H1 (cell line): Measurements from ENCODE around the gene SCAMP3. TPM values are rescaled to one million over a fixed set of nuclear protein-coding genes. Genes with fewer than 3 reads are reported as not detected.

Experiments used
- CTCF ChIA-PET: fragments of 300-600 bp; sonication (Branson Sonifier 250); formaldehyde crosslinking; loops from one replicate; lab custom pipeline; 2021; ENCODE audit not compliant: partially characterized antibody; lab: Charles Lee
- POLR2A ChIA-PET: fragments of 300-600 bp; sonication (Branson Sonifier 250); formaldehyde crosslinking; loops from one replicate; lab custom pipeline; 2021; ENCODE audit warnings: inconsistent platforms; ENCODE audit not compliant: partially characterized antibody; lab: Charles Lee
- DNase-seq, 2 experiments: peaks; one replicate each; pipeline versions ENCODE4 v3.0.0 to v3.0.0-alpha.2; 2010 to 2022; ENCODE audit warnings: low spot score in 2 of 2, low read depth in 1 of 2, mixed read lengths in 1 of 2
- FAIRE-seq: peaks from 2 replicates; lab custom pipeline; 2011; peaks lifted over from hg19 to GRCh38; lab: Jason Lieb, UNC
- H2AFZ ChIP-seq: 2 replicates; pipeline ENCODE4 v1.8.1; 2012; ENCODE audit warnings: low read length, inconsistent platforms
- H2AK5ac ChIP-seq: 2 replicates; pipeline ENCODE4 v1.6.1; 2013; ENCODE audit warnings: low read depth, low read length
- H2BK120ac ChIP-seq: replicated peaks from 2 replicates; pipeline ENCODE3; 2013; ENCODE audit warnings: low read depth, low read length, inconsistent platforms
- H2BK12ac ChIP-seq: 2 replicates; pipeline ENCODE4 v1.6.1; 2013; ENCODE audit warnings: low read depth, low read length
- H2BK15ac ChIP-seq: 2 replicates; pipeline ENCODE4 v1.6.1; 2013; ENCODE audit warnings: low read length
- H2BK20ac ChIP-seq: 2 replicates; pipeline ENCODE4 v1.6.1; 2013; ENCODE audit warnings: low read length
- H2BK5ac ChIP-seq: 2 replicates; pipeline ENCODE4 v1.6.1; 2013; ENCODE audit warnings: low read depth, low read length
- H3K14ac ChIP-seq: 2 replicates; pipeline ENCODE4 v1.6.1; 2013; ENCODE audit warnings: inconsistent platforms; ENCODE audit not compliant: insufficient read length
- H3K18ac ChIP-seq: 2 replicates; pipeline ENCODE4 v1.6.1; 2013; ENCODE audit warnings: low read length; ENCODE audit errors: extremely low read depth
- H3K23ac ChIP-seq: 2 replicates; pipeline ENCODE4 v1.6.1; 2013; ENCODE audit warnings: inconsistent platforms; ENCODE audit not compliant: insufficient read length
- H3K23me2 ChIP-seq: 2 replicates; pipeline ENCODE4 v1.6.1; 2013; ENCODE audit warnings: low read depth, low read length
- H3K27ac ChIP-seq: 2 replicates; pipeline ENCODE4 v1.6.1; 2011; ENCODE audit warnings: low read depth, low read length, inconsistent platforms
- H3K27me3 ChIP-seq, 4 experiments: replicated peaks in 1 of 4; 1 replicate in 1 of 4; 2 replicates in 3 of 4; pipeline versions ENCODE4 v1.6.1 to v1.8.1; 2011 to 2013; ENCODE audit warnings: low read length in 3 of 4, mild to moderate bottlenecking in 3 of 4, inconsistent platforms in 2 of 4, mixed read lengths in 2 of 4, moderate library complexity in 1 of 4; ENCODE audit not compliant: control insufficient read depth in 3 of 4, insufficient read depth in 3 of 4; ENCODE audit errors: extremely low read depth in 1 of 4
- H3K36me3 ChIP-seq, 4 experiments: 2 replicates each; pipeline versions ENCODE4 v1.6.1 to v1.8.1; 2011 to 2013; ENCODE audit warnings: mild to moderate bottlenecking in 4 of 4, low read length in 3 of 4, moderate library complexity in 2 of 4, control low read depth in 1 of 4, inconsistent platforms in 1 of 4; ENCODE audit not compliant: insufficient read depth in 4 of 4, control insufficient read depth in 2 of 4
- H3K4ac ChIP-seq: replicated peaks from 2 replicates; pipeline ENCODE3; 2013; ENCODE audit warnings: low read length, low read depth, mixed read lengths, inconsistent platforms; ENCODE audit not compliant: insufficient read length
- H3K4me1 ChIP-seq, 4 experiments: replicated peaks in 1 of 4; 1 replicate in 1 of 4; 2 replicates in 3 of 4; pipeline versions ENCODE4 v1.6.1 to v1.8.1; 2011 to 2013; ENCODE audit warnings: low read length in 3 of 4, inconsistent platforms in 2 of 4, mixed read lengths in 1 of 4; ENCODE audit not compliant: insufficient read depth in 4 of 4, control insufficient read depth in 3 of 4
- H3K4me2 ChIP-seq, 2 experiments: 2 replicates each; pipeline versions ENCODE4 v1.6.1 to v1.8.1; 2011 to 2013; ENCODE audit warnings: low read depth in 2 of 2, low read length in 2 of 2, control low read depth in 1 of 2, inconsistent platforms in 1 of 2, mild to moderate bottlenecking in 1 of 2; ENCODE audit not compliant: insufficient read depth in 1 of 2
- H3K4me3 ChIP-seq, 4 experiments: fragments of 200-600, 300-600 bp in 1 of 4; sonication (generic), shearing (Covaris generic), sonication (Bioruptor Twin) in 1 of 4; 2 replicates each; pipeline versions ENCODE4 v1.5.1 to v1.8.1; 2011 to 2016; ENCODE audit warnings: low read length in 4 of 4, low read depth in 3 of 4, control low read depth in 2 of 4, inconsistent platforms in 2 of 4, mild to moderate bottlenecking in 2 of 4, mixed read lengths in 1 of 4, moderate library complexity in 1 of 4; ENCODE audit not compliant: insufficient read depth in 2 of 4; ENCODE audit errors: extremely low read depth in 1 of 4
- H3K56ac ChIP-seq: replicated peaks from 2 replicates; pipeline ENCODE3; 2013; ENCODE audit warnings: low read depth, mild to moderate bottlenecking, mixed read lengths, low read length, inconsistent platforms; ENCODE audit not compliant: insufficient read length
- H3K79me1 ChIP-seq: 2 replicates; pipeline ENCODE4 v1.6.1; 2013; ENCODE audit warnings: low read depth, low read length, control low read depth
- H3K79me2 ChIP-seq, 2 experiments: 2 replicates each; pipeline versions ENCODE4 v1.6.1 to v1.8.1; 2012 to 2013; ENCODE audit warnings: low read length in 2 of 2, mild to moderate bottlenecking in 2 of 2, inconsistent platforms in 1 of 2; ENCODE audit not compliant: insufficient read depth in 2 of 2, control insufficient read depth in 1 of 2
- H3K9ac ChIP-seq, 4 experiments: replicated peaks in 1 of 4; 1 replicate in 1 of 4; 2 replicates in 3 of 4; pipeline versions ENCODE4 v1.6.1 to v1.8.1; 2011 to 2013; ENCODE audit warnings: low read depth in 3 of 4, low read length in 3 of 4, control low read depth in 2 of 4, mild to moderate bottlenecking in 2 of 4, moderate library complexity in 2 of 4, inconsistent platforms in 1 of 4; ENCODE audit errors: extremely low read depth in 1 of 4
- H3K9me3 ChIP-seq, 2 experiments: 2 replicates each; pipeline versions ENCODE4 v1.6.1 to v1.8.1; 2012 to 2013; ENCODE audit warnings: mild to moderate bottlenecking in 2 of 2, moderate library complexity in 2 of 2, control low read depth in 1 of 2, inconsistent platforms in 1 of 2, low read depth in 1 of 2, low read length in 1 of 2, mixed read lengths in 1 of 2; ENCODE audit not compliant: insufficient read depth in 2 of 2
- H4K20me1 ChIP-seq, 2 experiments: replicated peaks in 1 of 2; 2 replicates each; pipeline versions ENCODE3 to v1.8.1; 2011 to 2013; ENCODE audit warnings: inconsistent platforms in 2 of 2, low read length in 2 of 2, mild to moderate bottlenecking in 1 of 2; ENCODE audit not compliant: insufficient read depth in 2 of 2, control insufficient read depth in 1 of 2
- H4K5ac ChIP-seq: 2 replicates; pipeline ENCODE4 v1.6.1; 2013; ENCODE audit warnings: low read length, low read depth, mixed read lengths, inconsistent platforms; ENCODE audit not compliant: insufficient read length
- H4K8ac ChIP-seq: 2 replicates; pipeline ENCODE4 v1.8.0; 2013; ENCODE audit warnings: mild to moderate bottlenecking, moderate library complexity, low read length, inconsistent platforms; ENCODE audit not compliant: insufficient read depth; ENCODE audit errors: extremely low read depth
- H4K91ac ChIP-seq: replicated peaks from 2 replicates; pipeline ENCODE3; 2013; ENCODE audit warnings: low read length, mixed read lengths, inconsistent platforms; ENCODE audit not compliant: insufficient read length
- ATF3 ChIP-seq: IDR thresholded peaks from 2 replicates; pipeline ENCODE4 v1.6.1; 2011; ENCODE audit warnings: low read depth, mild to moderate bottlenecking, low read length; ENCODE audit not compliant: insufficient read depth
- CBX5 ChIP-seq: fragments of 300-800, 300-1000 bp; sonication (generic); IDR thresholded peaks from 2 replicates; pipeline ENCODE4 v1.7.1; 2016; ENCODE audit warnings: antibody characterized with exemption, low read length, low read depth
- CEBPB ChIP-seq: IDR thresholded peaks from 2 replicates; pipeline ENCODE4 v1.6.1; 2012; ENCODE audit warnings: low read depth, low read length
- FOSL1 ChIP-seq: IDR thresholded peaks from 2 replicates; pipeline ENCODE4 v1.6.1; 2011; ENCODE audit warnings: mild to moderate bottlenecking, low read depth, low read length, moderate library complexity; ENCODE audit not compliant: insufficient read depth
- MAFK ChIP-seq: IDR thresholded peaks from 2 replicates; pipeline ENCODE4 v1.6.1; 2012; ENCODE audit warnings: low read depth, mild to moderate bottlenecking, improper control_type of control experiment, low read length
- POLR2A ChIP-seq, 2 experiments: IDR thresholded peaks; 1 replicate in 1 of 2; 2 replicates in 1 of 2; pipeline ENCODE4 v1.6.1; 2011; ENCODE audit warnings: low read depth in 2 of 2, low read length in 2 of 2, mild to moderate bottlenecking in 2 of 2; ENCODE audit errors: control extremely low read depth in 1 of 2
- RXRA ChIP-seq: IDR thresholded peaks from 2 replicates; pipeline ENCODE4 v1.6.1; 2011; ENCODE audit warnings: low read depth, mild to moderate bottlenecking, low read length, moderate library complexity; ENCODE audit not compliant: insufficient read depth
- SP4 ChIP-seq: IDR thresholded peaks from 2 replicates; pipeline ENCODE4 v1.6.1; 2012; ENCODE audit warnings: low read length, inconsistent platforms
- WGBS, 2 experiments: shearing (Covaris generic) in 1 of 2; methylation state at CpG; one replicate each; pipeline versions ENCODE4 v1.1.6 to v1.1.7; 2013 to 2015; ENCODE audit warnings: low lambda C conversion rate in 2 of 2, mixed read lengths in 2 of 2, inconsistent platforms in 1 of 2, low coverage in 1 of 2, missing lambda C conversion rate in 1 of 2; ENCODE audit not compliant: insufficient replicate concordance in 2 of 2, insufficient coverage in 1 of 2, insufficient read length in 1 of 2; ENCODE audit errors: extremely low coverage in 1 of 2, missing lambda C conversion rate in 1 of 2; 5-methylcytosine and 5-hydroxymethylcytosine counted together
- polyA plus RNA-seq, 7 experiments: library from polyadenylated mRNA; depleted of rRNA in 3 of 7; stranded (reverse) in 5 of 7; unstranded in 2 of 7; fragments of >200 nt in 5 of 7; fragments of 200-250 nt in 2 of 7; gene quantifications; 1 replicate in 5 of 7; 2 replicates in 1 of 7; 4 replicates in 1 of 7; pipeline versions ENCODE4 v1.2.1 to v1.2.3, GENCODE V29; 2011 to 2013; ENCODE audit warnings: missing spikeins in 2 of 7, mixed read lengths in 2 of 7
- total RNA-seq: library from RNA; stranded (reverse); fragmentation: NEBNext Ultra II Directional; extraction: Animal tissue kit (Norgen Biotek cat#: 25700); gene quantifications from 2 replicates; pipeline ENCODE4 v1.2.1, GENCODE V29; 2021
- TF ChIP-seq, protein P1 (sequence below), 3 experiments: IDR thresholded peaks; 1 replicate in 2 of 3; 2 replicates in 1 of 3; pipeline versions ENCODE4 v1.5.1 to v1.6.1; 2011; ENCODE audit warnings: low read length in 3 of 3, mild to moderate bottlenecking in 3 of 3, inconsistent platforms in 2 of 3, low read depth in 1 of 3, moderate library complexity in 1 of 3; ENCODE audit not compliant: insufficient read depth in 1 of 3; ENCODE audit errors: control extremely low read depth in 1 of 3

Gene SCAMP3
- total and polyA plus RNA-seq, 2 of the 8 experiments (the other 6 are each of a cell fraction or from before 2014, with no cell fraction given), result 48.9 to 143 TPM

GRCh38 chr1:155241069-155241679 lies 21.0 kb downstream of the SCAMP3 start:
- WGBS, 2 experiments, result 21% methylated on average over 4 of the region's 4 CpGs; no CpG with 5 or more reads in 1 of the 2 experiments
- H3K27me3 ChIP-seq, result peaks cover 0 to 10% (median 2%) of the 10 kb centered on the region in 4 experiments; a peak in 2 of 7 replicates
- H3K23me2 ChIP-seq, result peaks cover 5% of the 10 kb centered on the region; the same call in 1 of the 2 replicates
- no peaks in the 10 kb centered on the region for H3K9me3 ChIP-seq
- H3K18ac ChIP-seq, result no peak overlapping the region
- no peak overlapping the region for H3K56ac ChIP-seq
- no peak overlapping the region for H3K4ac ChIP-seq
- peak; percentile 66 for FAIRE-seq
- H3K4me1 ChIP-seq, result peaks cover 0 to 4% (median 1%) of the 10 kb centered on the region in 4 experiments; a peak in 2 of 7 replicates
- no peak overlapping the region for H3K23ac ChIP-seq
- peak overlapping the region in 1 of 4 experiments; percentile 58; a peak in 1 of 7 replicates for H3K9ac ChIP-seq
- H3K4me3 ChIP-seq, result peak overlapping the region; percentile 27 to 60 (median 38); a peak in 5 of 8 replicates
- no peak overlapping the region for H2BK120ac ChIP-seq
- no peaks in the 10 kb centered on the region for H4K20me1 ChIP-seq
- no peaks in the 10 kb centered on the region; a peak in 1 of 8 replicates for H3K36me3 ChIP-seq
- no peaks in the 10 kb centered on the region for H3K79me1 ChIP-seq
- H2BK15ac ChIP-seq, result no peak overlapping the region
- no peak overlapping the region for H4K5ac ChIP-seq
- no peak overlapping the region for H4K91ac ChIP-seq
- no peaks in the 10 kb centered on the region for H3K79me2 ChIP-seq
- 0 out of 2 replicates have a peak overlapping the region, but pooled peaks have one; percentile 3 for H2AFZ ChIP-seq
- ChIA-PET CTCF (interaction anchor here (1.0 to 4.4 kb wide), 6 partner anchors 9 to 67 kb away, joined by 3 to 52 read pairs (median 4); partner anchors contain the start of gene FDPS), POLR2A (interaction anchor here (0.6 to 2.5 kb wide), 10 partner anchors 9 to 80 kb away, joined by 3 to 13 read pairs (median 5); partner anchors contain the start of genes MTX1, SCAMP3 and THBS3)
- H3K4me2 ChIP-seq, result peak overlapping the region; percentile 48 to 60
- H2BK12ac ChIP-seq, result no peak overlapping the region
- no peak overlapping the region for H3K27ac ChIP-seq
- DNase-seq, result peak in 1 of 2 experiments; percentile 60
- H2AK5ac ChIP-seq, result no peak overlapping the region
- H2BK20ac ChIP-seq, result no peak overlapping the region
- H3K14ac ChIP-seq, result no peak overlapping the region
- H2BK5ac ChIP-seq, result no peak overlapping the region
- no peak overlapping the region for H4K8ac ChIP-seq
- TF ChIP-seq RXRA, result no peak
- 0 out of 2 replicates have a peak, but pooled peaks have one; percentile 3 for TF ChIP-seq MAFK
- peak; percentile 99 for TF ChIP-seq ATF3
- TF ChIP-seq FOSL1, result no peak
- TF ChIP-seq, protein P1, sequence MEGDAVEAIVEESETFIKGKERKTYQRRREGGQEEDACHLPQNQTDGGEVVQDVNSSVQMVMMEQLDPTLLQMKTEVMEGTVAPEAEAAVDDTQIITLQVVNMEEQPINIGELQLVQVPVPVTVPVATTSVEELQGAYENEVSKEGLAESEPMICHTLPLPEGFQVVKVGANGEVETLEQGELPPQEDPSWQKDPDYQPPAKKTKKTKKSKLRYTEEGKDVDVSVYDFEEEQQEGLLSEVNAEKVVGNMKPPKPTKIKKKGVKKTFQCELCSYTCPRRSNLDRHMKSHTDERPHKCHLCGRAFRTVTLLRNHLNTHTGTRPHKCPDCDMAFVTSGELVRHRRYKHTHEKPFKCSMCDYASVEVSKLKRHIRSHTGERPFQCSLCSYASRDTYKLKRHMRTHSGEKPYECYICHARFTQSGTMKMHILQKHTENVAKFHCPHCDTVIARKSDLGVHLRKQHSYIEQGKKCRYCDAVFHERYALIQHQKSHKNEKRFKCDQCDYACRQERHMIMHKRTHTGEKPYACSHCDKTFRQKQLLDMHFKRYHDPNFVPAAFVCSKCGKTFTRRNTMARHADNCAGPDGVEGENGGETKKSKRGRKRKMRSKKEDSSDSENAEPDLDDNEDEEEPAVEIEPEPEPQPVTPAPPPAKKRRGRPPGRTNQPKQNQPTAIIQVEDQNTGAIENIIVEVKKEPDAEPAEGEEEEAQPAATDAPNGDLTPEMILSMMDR (IDR thresholded peaks at IDR 0.05; ENCODE audit: control extremely low read depth in 1 of 3, insufficient read depth in 1 of 3, low read depth in 1 of 3, low read length in 3 of 3), result no peak
- TF ChIP-seq POLR2A (IDR thresholded peaks at IDR 0.05; ENCODE audit: control extremely low read depth in 1 of 2, low read depth in 2 of 2, low read length in 2 of 2), result no peak; a peak in 1 of 3 replicates
- peak; percentile 92 for TF ChIP-seq CEBPB
- no peak for TF ChIP-seq CBX5
- peak; percentile 99 for TF ChIP-seq SP4
